Right lobe of liver (tissue), 4 donors: ENCODE measurements around the gene PAXX.

Experiments
- CTCF ChIP-seq, 4 donors: fragments of 200-600 bp in 3 of 4; fragments of 450-650 bp in 1 of 4; IDR thresholded peaks; one replicate each; pipeline versions ENCODE4 v1.5.1 to v1.8.0; 2016 to 2022; ENCODE audit warnings: antibody characterized with exemption in 4 of 4, mild to moderate bottlenecking in 2 of 4
- POLR2A ChIP-seq: fragments of 450-650 bp; IDR thresholded peaks from one replicate; pipeline ENCODE4 v1.6.1; 2017; ENCODE audit warnings: antibody characterized with exemption, mild to moderate bottlenecking
- donor health status: DM: no; HTN: no; CAD: no.
- donor health status: DM: no; HTN: no; CAD: no.
- donor health status: DM: no; HTN: yes; CAD: no.

- TF ChIP-seq CTCF (IDR thresholded peaks at IDR 0.05) (no peak), POLR2A (no peak)
These were observed 15.0 kb upstream of the PAXX start, which contains the start of gene PTGDS for GRCh38 chr9:136977223-136977622.
